ENCODE measurements around the gene CHTOP. TPM values are rescaled to one million over a fixed set of nuclear protein-coding genes. Genes with fewer than 3 reads are reported as not detected.

CHTOP gene
- total and polyA plus RNA-seq, 2 of the 8 experiments (the other 6 are each of a cell fraction or from before 2014, with no cell fraction given), result 84.6 to 104 TPM

- TF ChIP-seq E2F6 (IDR thresholded peaks at IDR 0.05) (no peak), EZH2 (IDR thresholded peaks at IDR 0.05; ENCODE audit: low read depth, low read length, severe bottlenecking) (no peak)
Measured at GRCh38 chr1:153683854-153684253, 50.0 kb downstream of the CHTOP start (continued).
